ENCODE results near the gene AQP6. TPM values are rescaled to one million over a fixed set of nuclear protein-coding genes. Genes with fewer than 3 reads are reported as not detected.
A peak's percentile ranks its signal among the peaks of the same experiment; 100 is the strongest.

Gene AQP6
- total and polyA plus RNA-seq, 8 donors: 0.18 to 0.58 (median 0.45) TPM; not detected in 5

GRCh38 chr12:49953151-49953550, 19.6 kb upstream of the AQP6 start:
- Histone ChIP-seq H3K4me3 (no peak overlapping the region), H3K9me3 (no peaks in the 10 kb centered on the region), H3K27ac (no peak overlapping the region), H3K36me3 (no peaks in the 10 kb centered on the region), H3K4me1 (peaks cover 0 to 19% (median 8%) of the 10 kb centered on the region in 4 donors), H3K27me3 (peaks cover 0 to 68% (median 11%) of the 10 kb centered on the region in 3 donors)
- intact Hi-C loops (cut with DNase I; ENCODE audit: low total_unique reads): no loop called here
- no peak for DNase-seq
- TF ChIP-seq CTCF (IDR thresholded peaks at IDR 0.05) (no peak), EP300 (IDR thresholded peaks at IDR 0.05) (no peak), POLR2A (IDR thresholded peaks at IDR 0.05) (no peak), POLR2AphosphoS5 (IDR thresholded peaks at IDR 0.05) (no peak)
- WGBS, 5 donors: 80 to 85% (median 82%) methylated on average over 4 of the region's 4 CpGs

DNA sequence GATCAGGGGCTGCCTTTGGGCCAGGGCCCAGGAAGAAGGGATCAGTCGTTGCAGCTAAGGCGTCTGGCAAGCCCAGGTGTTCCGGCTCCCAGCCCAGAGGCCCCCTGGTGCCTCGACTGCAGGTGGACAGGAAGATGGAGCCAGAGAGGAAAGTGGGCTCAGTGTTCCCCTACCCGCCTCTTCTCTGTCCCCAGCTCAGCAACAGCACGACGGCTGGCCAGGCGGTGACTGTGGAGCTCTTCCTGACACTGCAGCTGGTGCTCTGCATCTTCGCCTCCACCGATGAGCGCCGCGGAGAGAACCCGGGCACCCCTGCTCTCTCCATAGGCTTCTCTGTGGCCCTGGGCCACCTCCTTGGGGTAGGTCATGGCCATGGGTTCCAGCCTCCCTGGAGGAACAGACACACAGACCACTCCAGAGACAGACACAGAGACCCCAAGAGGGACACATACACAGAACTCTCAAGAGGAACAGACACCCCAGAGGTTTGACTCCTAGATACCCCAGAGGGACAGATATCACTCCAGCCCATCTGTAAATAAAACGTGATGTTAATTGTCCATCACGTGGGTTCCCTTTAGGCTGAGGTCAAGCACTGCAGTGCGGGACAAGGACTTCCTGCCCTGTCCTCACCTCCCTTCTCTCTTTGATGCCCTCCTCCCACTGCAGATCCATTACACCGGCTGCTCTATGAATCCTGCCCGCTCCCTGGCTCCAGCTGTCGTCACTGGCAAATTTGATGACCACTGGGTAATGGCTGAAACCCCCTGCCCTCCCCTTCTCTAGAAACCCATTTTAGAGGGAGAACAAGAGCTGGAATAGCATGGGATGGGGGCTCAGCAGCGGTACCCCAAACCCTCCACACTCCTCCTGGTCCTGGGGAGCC, 18.5 kb upstream of the AQP6 start:
- H3K27me3 ChIP-seq: peaks cover 0 to 78% (median 11%) of the 10 kb centered on the region in 3 donors
- no peaks in the 10 kb centered on the region for H3K36me3 ChIP-seq
- no peak overlapping the region for H3K4me3 ChIP-seq
- 78 to 83% (median 82%) methylated on average over 17 to 21 of the region's 21 CpGs for WGBS, 5 donors
- H3K4me1 ChIP-seq: peaks cover 2 to 21% (median 8%) of the 10 kb centered on the region in 4 donors
- no peaks in the 10 kb centered on the region for H3K9me3 ChIP-seq
- intact Hi-C loops (cut with DNase I; ENCODE audit: low total_unique reads): no loop called here
- no peak for TF ChIP-seq POLR2AphosphoS5 (IDR thresholded peaks at IDR 0.05)
- no peak overlapping the region for H3K27ac ChIP-seq
- no peak for DNase-seq

DNA sequence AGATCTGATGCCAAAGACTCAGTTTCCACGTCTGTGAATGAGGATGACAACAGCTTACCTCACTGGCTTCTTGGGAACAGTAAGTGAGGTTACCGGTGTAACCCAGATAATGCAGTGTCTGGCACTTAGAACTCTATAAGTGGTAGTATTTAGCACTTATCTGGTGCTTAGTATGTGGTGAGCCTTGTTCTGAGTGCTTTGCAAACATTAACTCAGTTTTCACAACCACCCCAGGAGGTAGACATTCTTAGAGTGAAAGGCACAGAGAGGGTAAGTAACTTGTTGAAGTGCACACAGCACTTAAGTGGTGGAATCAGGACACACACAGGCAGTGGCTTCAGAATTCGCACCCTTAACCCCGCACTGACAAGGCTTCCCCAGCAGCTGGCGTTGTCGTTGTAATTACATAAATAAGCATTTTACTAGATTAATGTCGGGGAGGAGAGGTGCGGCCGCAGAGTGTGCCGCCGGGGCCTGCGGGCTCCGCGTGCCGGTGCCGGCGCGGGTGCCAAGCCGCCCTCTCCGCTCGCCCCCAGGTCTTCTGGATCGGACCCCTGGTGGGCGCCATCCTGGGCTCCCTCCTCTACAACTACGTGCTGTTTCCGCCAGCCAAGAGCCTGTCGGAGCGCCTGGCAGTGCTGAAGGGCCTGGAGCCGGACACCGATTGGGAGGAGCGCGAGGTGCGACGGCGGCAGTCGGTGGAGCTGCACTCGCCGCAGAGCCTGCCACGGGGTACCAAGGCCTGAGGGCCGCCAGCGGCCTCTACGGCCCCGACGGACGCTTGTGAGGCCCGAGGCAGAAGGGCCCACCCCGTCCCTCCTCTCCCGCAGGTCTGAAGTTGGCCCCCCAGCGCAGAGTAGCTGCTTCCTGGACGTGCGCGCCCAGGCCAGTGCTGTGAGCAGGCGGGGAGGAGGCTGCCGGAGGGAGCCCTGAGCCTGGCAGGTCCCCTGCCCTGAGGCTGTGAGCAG, 17.6 kb upstream of the AQP6 start:
- Histone ChIP-seq H3K27ac (no peak overlapping the region), H3K4me1 (peaks cover 10 to 30% (median 16%) of the 10 kb centered on the region in 4 donors), H3K9me3 (no peaks in the 10 kb centered on the region), H3K36me3 (no peaks in the 10 kb centered on the region), H3K4me3 (no peak overlapping the region), H3K27me3 (peaks cover 0 to 88% (median 21%) of the 10 kb centered on the region in 3 donors)
- TF ChIP-seq CTCF (IDR thresholded peaks at IDR 0.05) (no peak), POLR2A (IDR thresholded peaks at IDR 0.05) (no peak), EP300 (IDR thresholded peaks at IDR 0.05) (no peak), POLR2AphosphoS5 (IDR thresholded peaks at IDR 0.05) (no peak)
- peak in 1 of 2 donors; percentile 49 for DNase-seq
- intact Hi-C loops (cut with DNase I; ENCODE audit: low total_unique reads): no loop called here
- 33 to 61% (median 49%) methylated on average over 40 to 53 of the region's 53 CpGs for WGBS, 5 donors

- TF ChIP-seq POLR2A (IDR thresholded peaks at IDR 0.05) (no peak), EP300 (IDR thresholded peaks at IDR 0.05) (no peak), CTCF (IDR thresholded peaks at IDR 0.05) (no peak), POLR2AphosphoS5 (IDR thresholded peaks at IDR 0.05) (no peak)
- Histone ChIP-seq H3K27me3 (peaks cover 0 to 91% (median 30%) of the 10 kb centered on the region in 3 donors), H3K4me1 (peaks cover 20 to 39% (median 25%) of the 10 kb centered on the region in 4 donors), H3K27ac (no peak overlapping the region), H3K36me3 (no peaks in the 10 kb centered on the region), H3K9me3 (no peaks in the 10 kb centered on the region), H3K4me3 (no peak overlapping the region)
- intact Hi-C loops (cut with DNase I; ENCODE audit: low total_unique reads): no loop called here
- no peak for DNase-seq
- 48 to 56% (median 49%) methylated on average over 12 to 13 of the region's 13 CpGs for WGBS, 5 donors
Observed at GRCh38 chr12:49955899-49956662, 16.7 kb upstream of the AQP6 start.

All from stomach (tissue), 9 donors.